GM10248 (cell line): ENCODE measurements around the gene ULK1.
"Not testable (repeated sequence)": the region's sequence is repeated elsewhere in the genome, so short reads cannot be mapped to it uniquely, and the experiment has no call there.

Experiments
- CTCF ChIA-PET: fragments of 300-600 bp; sonication (Branson Sonifier 250); formaldehyde crosslinking; extraction: SDS; loops from one replicate; lab custom pipeline; 2021; ENCODE audit warnings: antibody characterized with exemption; lab: Yijun Ruan, JAX
- POLR2A ChIA-PET: fragments of 350-650 bp; sonication (Branson Sonifier 250); formaldehyde crosslinking; extraction: SDS; loops from one replicate; lab custom pipeline; 2020; ENCODE audit warnings: antibody characterized with exemption; lab: Yijun Ruan, JAX
- DNase-seq: peaks from one replicate; pipeline ENCODE4 v3.0.0; 2012; ENCODE audit errors: extremely low spot score
- CTCF ChIP-seq: IDR thresholded peaks from 2 replicates; pipeline ENCODE4 v1.5.1; 2012; ENCODE audit warnings: mild to moderate bottlenecking, low read depth; ENCODE audit errors: extremely low read depth, missing control alignments, control extremely low read depth

ULK1 gene

GRCh38 chr12:131949431-131950181 lies 55.2 kb downstream of the ULK1 start, which contains the start of gene EP400:
EP400 (plus strand) TSS chr12:131949942; CDS start chr12:131960620, 10,678 bp downstream.
- ChIA-PET CTCF (interaction anchor here (0.6 to 2.9 kb wide), 9 partner anchors 9 to 848 kb away, joined by 3 to 15 read pairs (median 3); no protein-coding TSS in a partner anchor), POLR2A (interaction anchor here (0.7 to 1.1 kb wide), 3 partner anchors 10 to 949 kb away, joined by 3 to 5 read pairs (median 4); no protein-coding TSS in a partner anchor)
- DNase-seq, result peak; percentile 99
- TF ChIP-seq CTCF, result peak; percentile 93

GRCh38 chr12:131950182-131950913 lies 55.9 kb downstream of the ULK1 start:
- ChIA-PET CTCF (interaction anchor here (0.6 to 2.9 kb wide), 8 partner anchors 8 to 849 kb away, joined by 3 to 15 read pairs (median 4); no protein-coding TSS in a partner anchor), POLR2A (interaction anchor here (0.7 kb wide), 1 partner anchor 950 kb away, joined by 5 read pairs; no protein-coding TSS in a partner anchor)
- no peak for TF ChIP-seq CTCF
- DNase-seq, result peak; percentile 45

GRCh38 chr12:131953810-131954209 lies 59.4 kb downstream of the ULK1 start:
- DNase-seq, result not testable (repeated sequence)
- ChIA-PET CTCF (interaction anchor here (1.8 kb wide), 1 partner anchor 9 kb away, joined by 5 read pairs; no protein-coding TSS in a partner anchor), POLR2A (interaction anchor here (0.7 kb wide), 1 partner anchor 115 kb away, joined by 4 read pairs; no protein-coding TSS in a partner anchor)

- ChIA-PET CTCF (interaction anchor here (1.8 kb wide), 1 partner anchor 9 kb away, joined by 5 read pairs; no protein-coding TSS in a partner anchor), POLR2A (interaction anchor here (0.7 kb wide), 1 partner anchor 116 kb away, joined by 4 read pairs; no protein-coding TSS in a partner anchor)
These were observed 60.0 kb downstream of the ULK1 start for GRCh38 chr12:131954460-131954859.

DNA sequence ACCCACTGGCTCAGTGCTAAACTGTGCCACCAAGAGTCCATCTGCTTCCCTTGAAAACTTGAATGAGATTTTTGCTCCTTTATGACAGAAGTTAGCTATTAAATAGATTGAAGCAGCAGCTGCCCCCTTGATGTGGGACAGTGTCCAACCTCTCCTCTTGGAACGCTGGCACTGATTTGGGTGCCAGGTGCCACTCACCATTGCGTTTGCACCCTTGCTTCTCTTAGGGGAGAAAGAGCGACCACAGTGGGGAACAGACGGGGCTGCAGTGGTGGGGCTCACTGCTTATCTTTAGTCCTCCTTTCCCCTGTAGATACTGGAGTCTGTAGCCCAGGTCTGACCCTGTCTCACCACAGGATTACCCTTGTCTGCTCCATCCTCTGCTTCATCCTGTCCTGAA lies 64.7 kb downstream of the ULK1 start:
- ChIA-PET POLR2A (interaction anchor here (1.5 kb wide), 1 partner anchor 10 kb away, joined by 4 read pairs; the partner anchor contains the start of gene EP400), CTCF (interaction anchor here (1.8 kb wide), 1 partner anchor 9 kb away, joined by 6 read pairs; the partner anchor contains the start of gene EP400)
- TF ChIP-seq CTCF, result no peak
- DNase-seq, result no peak

More at GRCh38 chr12:131954460-131954859, 60.0 kb downstream of the ULK1 start:
- not testable (repeated sequence) for DNase-seq

GRCh38 chr12:131959641-131960589 lies 65.5 kb downstream of the ULK1 start:
- POLR2A ChIA-PET, result interaction anchor here (1.5 kb wide), 1 partner anchor 10 kb away, joined by 4 read pairs; the partner anchor contains the start of gene EP400
- TF ChIP-seq CTCF, result no peak
- CTCF ChIA-PET, result no interaction called here
- no peak for DNase-seq

GRCh38 chr12:131960590-131961325 lies 66.3 kb downstream of the ULK1 start:
- CTCF ChIA-PET, POLR2A ChIA-PET, DNase-seq: not testable (repeated sequence)

DNA sequence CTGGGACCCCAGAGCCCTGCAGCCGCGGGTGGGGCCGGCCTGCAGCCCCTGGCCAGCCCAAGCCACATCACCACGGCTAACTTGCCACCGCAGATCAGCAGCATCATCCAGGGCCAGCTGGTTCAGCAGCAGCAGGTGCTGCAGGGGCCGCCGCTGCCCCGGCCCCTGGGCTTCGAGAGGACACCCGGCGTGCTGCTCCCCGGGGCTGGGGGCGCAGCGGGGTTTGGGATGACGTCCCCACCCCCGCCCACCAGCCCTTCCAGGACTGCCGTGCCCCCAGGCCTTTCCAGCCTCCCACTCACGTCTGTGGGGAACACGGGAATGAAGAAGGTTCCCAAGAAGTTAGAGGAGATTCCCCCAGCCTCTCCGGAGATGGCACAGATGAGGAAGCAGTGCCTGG lies 66.9 kb downstream of the ULK1 start:
- CTCF ChIA-PET, POLR2A ChIA-PET: not testable (repeated sequence)

More for the DNA sequence above, 66.9 kb downstream of the ULK1 start:
- DNase-seq, result not testable (repeated sequence)
